Measurements from ENCODE around the gene CDC73.
"Not testable (repeated sequence)": the region's sequence is repeated elsewhere in the genome, so short reads cannot be mapped to it uniquely, and the experiment has no call there.

CDC73 gene

GRCh38 chr1:193288548-193289080 lies 166.8 kb downstream of the CDC73 start:
- DNase-seq (ENCODE audit: low read depth): not testable (repeated sequence)

GRCh38 chr1:193293726-193294125 lies 171.9 kb downstream of the CDC73 start:
- DNase-seq (ENCODE audit: low read depth): no peak

- no peak for DNase-seq (ENCODE audit: low read depth)
These were observed 177.2 kb downstream of the CDC73 start for GRCh38 chr1:193299038-193299437.

- DNase-seq (ENCODE audit: low read depth): no peak
These were observed 179.9 kb downstream of the CDC73 start for GRCh38 chr1:193301746-193302145.

GRCh38 chr1:193303849-193304248 lies 182.0 kb downstream of the CDC73 start:
- no peak for DNase-seq (ENCODE audit: low read depth)
